Endothelial cell (in vitro differentiated cells): ENCODE measurements around the gene ST8SIA1. TPM values are rescaled to one million over a fixed set of nuclear protein-coding genes. Genes with fewer than 3 reads are reported as not detected.

ENCODE experiments used
- DNase-seq: peaks from one replicate; pipeline ENCODE4 v3.0.0; 2021; ENCODE audit warnings: low spot score
- H3K27ac Mint-ChIP-seq: one replicate; pipeline ENCODE4 v1.8.0; 2021; ENCODE audit warnings: mixed read lengths, inconsistent platforms; ENCODE audit not compliant: unreplicated experiment
- H3K27me3 Mint-ChIP-seq: one replicate; pipeline ENCODE4 v1.8.0; 2021; ENCODE audit warnings: mild to moderate bottlenecking, moderate library complexity, mixed read lengths, inconsistent platforms; ENCODE audit not compliant: unreplicated experiment
- H3K36me3 Mint-ChIP-seq: one replicate; pipeline ENCODE4 v1.8.0; 2021; ENCODE audit warnings: mild to moderate bottlenecking, low read depth, mixed read lengths, inconsistent platforms; ENCODE audit not compliant: unreplicated experiment
- H3K4me1 Mint-ChIP-seq: one replicate; pipeline ENCODE4 v1.8.0; 2021; ENCODE audit warnings: mild to moderate bottlenecking, mixed read lengths, inconsistent platforms; ENCODE audit not compliant: unreplicated experiment
- H3K4me3 Mint-ChIP-seq: one replicate; pipeline ENCODE4 v1.8.0; 2021; ENCODE audit warnings: mild to moderate bottlenecking, mixed read lengths, inconsistent platforms; ENCODE audit not compliant: unreplicated experiment
- H3K9me3 Mint-ChIP-seq: one replicate; pipeline ENCODE4 v1.8.0; 2021; ENCODE audit warnings: mixed read lengths, inconsistent platforms; ENCODE audit not compliant: unreplicated experiment
- total RNA-seq: library from RNA; stranded (reverse); fragmentation: NEBNext Ultra II Directional; extraction: Animal tissue kit (Norgen Biotek cat#: 25700); gene quantifications from one replicate; pipeline ENCODE4 v1.2.1, GENCODE V29; 2021; ENCODE audit not compliant: unreplicated experiment
- TF ChIP-seq, protein P1 (sequence below): fragments of 200-600 bp; sonication (generic); IDR thresholded peaks from one replicate; pipeline ENCODE4 v1.5.0; 2021; ENCODE audit warnings: antibody characterized with exemption; ENCODE audit not compliant: unreplicated experiment

Gene ST8SIA1
- total RNA-seq, 1 donor from 2014 or later, result 0.77 TPM

DNA sequence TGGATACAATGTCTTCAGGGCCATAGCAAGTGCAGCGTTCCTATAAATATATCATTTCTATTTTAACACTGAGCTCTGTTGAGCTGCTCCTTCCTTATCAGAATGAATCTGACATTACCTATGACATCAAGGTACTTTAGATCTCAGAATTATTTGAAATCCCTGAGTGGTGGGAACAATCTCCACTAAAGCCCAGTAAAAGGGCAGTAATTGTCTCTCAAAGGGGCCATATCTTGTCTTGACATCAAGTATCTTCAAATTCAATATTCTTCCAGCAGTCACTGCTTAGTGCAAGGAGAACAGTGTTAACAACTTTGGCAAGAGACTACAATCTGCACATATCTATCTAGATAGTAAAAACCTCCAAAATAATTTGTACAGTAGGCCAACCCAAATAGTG lies 21.7 kb upstream of the ST8SIA1 start:
- Mint-ChIP-seq H3K4me3 (no peak overlapping the region), H3K9me3 (no peaks in the 10 kb centered on the region), H3K36me3 (no peaks in the 10 kb centered on the region), H3K4me1 (no peaks in the 10 kb centered on the region), H3K27ac (no peak overlapping the region), H3K27me3 (peaks cover 1% of the 10 kb centered on the region)
- no peak for DNase-seq
- TF ChIP-seq, protein P1, sequence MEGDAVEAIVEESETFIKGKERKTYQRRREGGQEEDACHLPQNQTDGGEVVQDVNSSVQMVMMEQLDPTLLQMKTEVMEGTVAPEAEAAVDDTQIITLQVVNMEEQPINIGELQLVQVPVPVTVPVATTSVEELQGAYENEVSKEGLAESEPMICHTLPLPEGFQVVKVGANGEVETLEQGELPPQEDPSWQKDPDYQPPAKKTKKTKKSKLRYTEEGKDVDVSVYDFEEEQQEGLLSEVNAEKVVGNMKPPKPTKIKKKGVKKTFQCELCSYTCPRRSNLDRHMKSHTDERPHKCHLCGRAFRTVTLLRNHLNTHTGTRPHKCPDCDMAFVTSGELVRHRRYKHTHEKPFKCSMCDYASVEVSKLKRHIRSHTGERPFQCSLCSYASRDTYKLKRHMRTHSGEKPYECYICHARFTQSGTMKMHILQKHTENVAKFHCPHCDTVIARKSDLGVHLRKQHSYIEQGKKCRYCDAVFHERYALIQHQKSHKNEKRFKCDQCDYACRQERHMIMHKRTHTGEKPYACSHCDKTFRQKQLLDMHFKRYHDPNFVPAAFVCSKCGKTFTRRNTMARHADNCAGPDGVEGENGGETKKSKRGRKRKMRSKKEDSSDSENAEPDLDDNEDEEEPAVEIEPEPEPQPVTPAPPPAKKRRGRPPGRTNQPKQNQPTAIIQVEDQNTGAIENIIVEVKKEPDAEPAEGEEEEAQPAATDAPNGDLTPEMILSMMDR, result no peak

GRCh38 chr12:22355011-22355580 lies 20.6 kb upstream of the ST8SIA1 start:
- Mint-ChIP-seq H3K4me1 (no peaks in the 10 kb centered on the region), H3K4me3 (no peak overlapping the region), H3K27me3 (peaks cover 1% of the 10 kb centered on the region), H3K27ac (no peak overlapping the region), H3K9me3 (no peaks in the 10 kb centered on the region), H3K36me3 (no peaks in the 10 kb centered on the region)
- TF ChIP-seq, protein P1, result no peak
- DNase-seq, result no peak

- no peak overlapping the region for H3K27ac Mint-ChIP-seq
- no peak for DNase-seq
- no peaks in the 10 kb centered on the region for H3K4me1 Mint-ChIP-seq
- no peaks in the 10 kb centered on the region for H3K36me3 Mint-ChIP-seq
- no peaks in the 10 kb centered on the region for H3K9me3 Mint-ChIP-seq
- H3K27me3 Mint-ChIP-seq, result peaks cover 1% of the 10 kb centered on the region
- H3K4me3 Mint-ChIP-seq, result no peak overlapping the region
- TF ChIP-seq, protein P1, result no peak
Measured at GRCh38 chr12:22353615-22354325, 19.3 kb upstream of the ST8SIA1 start.

GRCh38 chr12:22350886-22351285 lies 16.4 kb upstream of the ST8SIA1 start:
- Mint-ChIP-seq H3K4me1 (no peaks in the 10 kb centered on the region), H3K36me3 (no peaks in the 10 kb centered on the region), H3K27me3 (peaks cover 1% of the 10 kb centered on the region), H3K9me3 (no peaks in the 10 kb centered on the region), H3K27ac (no peak overlapping the region), H3K4me3 (no peak overlapping the region)
- no peak for DNase-seq
- TF ChIP-seq, protein P1, result no peak

DNA sequence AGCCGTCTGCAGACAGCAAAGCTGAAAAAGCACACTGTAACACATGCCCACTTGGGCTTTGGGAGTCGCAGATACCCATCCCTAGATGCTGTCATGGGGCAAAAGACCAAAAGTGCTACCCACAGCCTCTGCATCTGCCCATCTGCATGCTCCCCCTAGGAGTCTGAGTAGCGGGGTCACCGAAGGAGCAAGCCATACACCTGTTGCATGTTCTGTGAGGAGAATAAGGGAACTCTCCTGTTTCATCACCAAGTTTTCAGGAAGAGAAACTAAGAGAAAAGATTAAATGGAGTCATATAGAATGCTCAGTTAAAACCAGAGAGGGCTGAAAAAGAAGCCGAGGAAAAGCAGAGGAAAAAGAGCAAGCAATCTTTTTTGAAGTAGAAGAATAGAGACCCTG lies 13.7 kb upstream of the ST8SIA1 start:
- Mint-ChIP-seq H3K36me3 (no peaks in the 10 kb centered on the region), H3K4me3 (no peak overlapping the region), H3K27me3 (no peaks in the 10 kb centered on the region), H3K27ac (no peak overlapping the region), H3K9me3 (no peaks in the 10 kb centered on the region), H3K4me1 (no peaks in the 10 kb centered on the region)
- no peak for DNase-seq
- TF ChIP-seq, protein P1, result no peak
